ENCODE data around the gene MTMR10. TPM values are rescaled to one million over a fixed set of nuclear protein-coding genes. Genes with fewer than 3 reads are reported as not detected.

Gene MTMR10
- total RNA-seq, 6 donors from 2014 or later, result 28.6 to 48.7 (median 36.8) TPM

DNA sequence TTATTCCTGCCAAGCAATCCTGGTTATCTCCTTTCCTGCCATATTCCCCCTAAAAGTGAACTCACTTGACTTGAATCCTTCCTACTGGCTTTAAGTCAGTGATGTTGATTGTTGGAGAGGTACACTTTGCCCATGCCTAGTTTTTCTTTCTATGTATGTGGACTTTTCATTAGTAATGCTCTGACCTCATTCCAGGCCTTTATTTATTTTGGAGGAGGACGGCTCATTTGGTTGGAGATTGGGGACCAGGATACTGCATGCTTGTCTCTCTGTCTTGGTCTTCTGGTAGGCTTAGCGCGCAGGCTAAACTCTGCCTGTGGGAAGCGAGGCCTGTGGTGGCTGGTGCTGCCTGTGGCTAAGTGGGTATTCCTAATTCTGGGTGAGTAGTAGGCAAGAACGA, 29.1 kb upstream of the MTMR10 start:
- ATAC-seq (ENCODE audit: low FRiP score in 2 of 2) (no peak), DNase-seq (no peak)
- Histone ChIP-seq H3K27ac (no peak overlapping the region), H3K36me3 (no peaks in the 10 kb centered on the region), H3K27me3 (no peaks in the 10 kb centered on the region), H3K9me3 (no peaks in the 10 kb centered on the region), H3K4me1 (peaks cover 6 to 14% (median 8%) of the 10 kb centered on the region in 4 donors), H3K4me3 (no peak overlapping the region)
- 92 to 94% methylated on average over 5 of the region's 5 CpGs for WGBS, 2 donors
- no peak for TF ChIP-seq POLR2AphosphoS5 (IDR thresholded peaks at IDR 0.05)
- no peak for TF ChIP-seq CTCF (IDR thresholded peaks at IDR 0.05)
- TF ChIP-seq POLR2A (IDR thresholded peaks at IDR 0.05), result no peak
- TF ChIP-seq EP300 (IDR thresholded peaks at IDR 0.05), result no peak

- no peak for TF ChIP-seq POLR2AphosphoS5 (IDR thresholded peaks at IDR 0.05)
- TF ChIP-seq CTCF (IDR thresholded peaks at IDR 0.05), result no peak
- no peak for TF ChIP-seq POLR2A (IDR thresholded peaks at IDR 0.05)
- no peak for TF ChIP-seq EP300 (IDR thresholded peaks at IDR 0.05)
- Histone ChIP-seq H3K4me1 (peaks cover 6 to 14% (median 8%) of the 10 kb centered on the region in 4 donors), H3K9me3 (no peaks in the 10 kb centered on the region), H3K27me3 (no peaks in the 10 kb centered on the region), H3K4me3 (no peak overlapping the region), H3K27ac (no peak overlapping the region), H3K36me3 (no peaks in the 10 kb centered on the region)
- no peak for DNase-seq
- 86 to 88% methylated on average over 3 of the region's 3 CpGs for WGBS, 2 donors
- ATAC-seq (ENCODE audit: low FRiP score in 2 of 2), result no peak
Observed at GRCh38 chr15:31019986-31020385, 28.6 kb upstream of the MTMR10 start.

- 82 to 93% methylated on average over 1 of the region's 1 CpG for WGBS, 2 donors
- ATAC-seq (ENCODE audit: low FRiP score in 2 of 2), result no peak
Observed at GRCh38 chr15:31017311-31017710, 25.9 kb upstream of the MTMR10 start.

GRCh38 chr15:31016446-31016915, 25.1 kb upstream of the MTMR10 start:
- peak in 1 of 2 donors; percentile 74 for ATAC-seq (ENCODE audit: low FRiP score in 2 of 2)
- Histone ChIP-seq H3K4me1 (peaks cover 0 to 4% (median 0%) of the 10 kb centered on the region in 4 donors), H3K4me3 (no peak overlapping the region), H3K27ac (no peak overlapping the region), H3K27me3 (no peaks in the 10 kb centered on the region), H3K36me3 (no peaks in the 10 kb centered on the region), H3K9me3 (peaks cover 3 to 13% (median 11%) of the 10 kb centered on the region in 4 donors)
- no peak for TF ChIP-seq EP300 (IDR thresholded peaks at IDR 0.05)
- no peak for TF ChIP-seq POLR2A (IDR thresholded peaks at IDR 0.05)
- TF ChIP-seq POLR2AphosphoS5 (IDR thresholded peaks at IDR 0.05), result no peak
- no peak for TF ChIP-seq CTCF (IDR thresholded peaks at IDR 0.05)
- DNase-seq, result no peak
- 41 to 43% methylated on average over 3 of the region's 3 CpGs for WGBS, 2 donors

More at GRCh38 chr15:31017311-31017710, 25.9 kb upstream of the MTMR10 start:
- no peak overlapping the region for H3K4me3 ChIP-seq
- no peak overlapping the region for H3K27ac ChIP-seq
- peaks cover 0 to 9% (median 6%) of the 10 kb centered on the region in 4 donors for H3K9me3 ChIP-seq
- no peaks in the 10 kb centered on the region for H3K27me3 ChIP-seq
- TF ChIP-seq CTCF (IDR thresholded peaks at IDR 0.05), result no peak
- H3K36me3 ChIP-seq, result no peaks in the 10 kb centered on the region
- no peak for DNase-seq
- peaks cover 0 to 4% (median 0%) of the 10 kb centered on the region in 4 donors for H3K4me1 ChIP-seq

DNA sequence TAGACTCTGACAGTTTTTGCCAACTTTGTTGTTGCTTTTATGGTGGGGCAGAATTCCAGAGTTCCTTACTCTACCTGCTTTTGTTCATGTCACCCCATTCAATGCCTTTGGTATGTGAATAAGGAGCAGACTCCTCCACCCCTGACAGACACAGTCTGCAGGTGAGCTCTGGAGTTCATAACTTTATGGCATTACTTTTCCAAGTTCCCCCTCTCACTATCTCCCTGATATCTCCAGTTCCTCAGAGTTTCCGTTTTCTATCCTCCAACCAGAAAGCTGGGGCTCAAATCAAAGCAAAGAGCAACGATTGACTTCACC, 23.1 kb upstream of the MTMR10 start:
- H3K36me3 ChIP-seq, result no peaks in the 10 kb centered on the region
- no peak for TF ChIP-seq POLR2A (IDR thresholded peaks at IDR 0.05)
- TF ChIP-seq EP300 (IDR thresholded peaks at IDR 0.05), result no peak
- TF ChIP-seq CTCF (IDR thresholded peaks at IDR 0.05), result no peak
- TF ChIP-seq POLR2AphosphoS5 (IDR thresholded peaks at IDR 0.05), result no peak
- peak overlapping the region in 2 of 4 donors; percentile 18 to 27 for H3K27ac ChIP-seq
- WGBS, 2 donors, result 52 to 60% methylated on average over 2 of the region's 2 CpGs
- H3K9me3 ChIP-seq, result peaks cover 3 to 13% (median 11%) of the 10 kb centered on the region in 4 donors
- H3K4me1 ChIP-seq, result peaks cover 0 to 4% (median 0%) of the 10 kb centered on the region in 4 donors
- H3K4me3 ChIP-seq, result no peak overlapping the region
- H3K27me3 ChIP-seq, result no peaks in the 10 kb centered on the region
- DNase-seq (no peak), ATAC-seq (ENCODE audit: low FRiP score in 2 of 2) (no peak)
